K562 (cell line): Measurements from ENCODE around the gene TOM1. TPM values are rescaled to one million over a fixed set of nuclear protein-coding genes. Genes with fewer than 3 reads are reported as not detected.

ENCODE experiments used
- ATAC-seq: fragments of 200-7000 bp; cut with Tn5 transposase; 3 replicates; pipeline ENCODE4 v1.9.1; 2020; ENCODE audit warnings: moderate library complexity
- BruUV-seq: library from RNA; stranded (reverse); fragments of 400-500 nt; replicated peaks from 2 replicates; lab custom pipeline; 2021; lab: Mats Ljungman, UMichigan
- CTCF ChIA-PET: fragments of 300-600 bp; formaldehyde crosslinking; extraction: SDS; loops from one replicate; lab custom pipeline; 2021; ENCODE audit warnings: low intra/inter-chr PET ratio; lab: Yijun Ruan, JAX
- POLR2A ChIA-PET: fragments of 300-600, 350-650 bp; sonication (Branson Sonifier 250); formaldehyde crosslinking; extraction: SDS; loops from one replicate; lab custom pipeline; 2021; ENCODE audit warnings: antibody characterized with exemption, inconsistent platforms; lab: Yijun Ruan, JAX
- DNase-seq, 4 experiments: peaks; one replicate each; pipeline versions ENCODE4 v3.0.0 to v3.0.0-alpha.2; 2011 to 2018; ENCODE audit warnings: low spot score in 3 of 4, mixed read lengths in 3 of 4; ENCODE audit errors: extremely low read depth in 1 of 4
- FAIRE-seq: peaks from 2 replicates; lab custom pipeline; 2011; peaks lifted over from hg19 to GRCh38; lab: Jason Lieb, UNC
- H2AFZ ChIP-seq: 2 replicates; pipeline ENCODE4 v1.6.0; 2011; ENCODE audit warnings: low read depth, low read length, control low read depth, inconsistent platforms
- H3K27ac ChIP-seq: fragments of 200-600 bp; 3 replicates; pipeline ENCODE4 v1.8.0; 2011; ENCODE audit warnings: low read depth, mild to moderate bottlenecking, control low read depth, inconsistent platforms, low read length, moderate library complexity, mixed read lengths; ENCODE audit errors: extremely low read depth
- H3K27me3 ChIP-seq, 2 experiments: fragments of 300-600 bp in 1 of 2; 2 replicates in 1 of 2; 3 replicates in 1 of 2; pipeline versions ENCODE4 v1.6.0 to v1.8.0; 2011; ENCODE audit warnings: inconsistent platforms in 2 of 2, low read length in 2 of 2, mild to moderate bottlenecking in 1 of 2, mixed read lengths in 1 of 2, moderate library complexity in 1 of 2; ENCODE audit not compliant: control insufficient read depth in 2 of 2, insufficient read depth in 2 of 2
- H3K36me3 ChIP-seq: fragments of 300-600 bp; 3 replicates; pipeline ENCODE4 v1.8.0; 2011; ENCODE audit warnings: mild to moderate bottlenecking, low read length, inconsistent platforms; ENCODE audit not compliant: control insufficient read depth, insufficient read depth
- H3K4me1 ChIP-seq, 2 experiments: fragments of 200-600 bp in 1 of 2; replicated peaks in 1 of 2; 2 replicates in 1 of 2; 3 replicates in 1 of 2; pipeline versions ENCODE4 v1.5.1 to v1.8.0; 2011; ENCODE audit warnings: inconsistent platforms in 2 of 2, low read length in 2 of 2, mild to moderate bottlenecking in 1 of 2, mixed read lengths in 1 of 2, moderate library complexity in 1 of 2; ENCODE audit not compliant: control insufficient read depth in 2 of 2, insufficient read depth in 2 of 2
- H3K4me2 ChIP-seq: 2 replicates; pipeline ENCODE4 v1.6.1; 2011; ENCODE audit warnings: low read length, control low read depth, inconsistent platforms, mixed read lengths; ENCODE audit not compliant: insufficient read depth
- H3K4me3 ChIP-seq: fragments of 200-600 bp; sonication (generic), shearing (Covaris generic); 2 replicates; pipeline ENCODE4 v1.5.1; 2016; ENCODE audit warnings: control low read depth, inconsistent platforms
- H3K79me2 ChIP-seq: fragments of 200-600 bp; 3 replicates; pipeline ENCODE4 v1.8.0; 2011; ENCODE audit warnings: low read length, inconsistent platforms; ENCODE audit not compliant: control insufficient read depth, insufficient read depth
- H3K9ac ChIP-seq, 2 experiments: 2 replicates each; pipeline versions ENCODE4 v1.6.0 to v1.6.1; 2011; ENCODE audit warnings: low read depth in 2 of 2, low read length in 2 of 2, control low read depth in 1 of 2, inconsistent platforms in 1 of 2, mild to moderate bottlenecking in 1 of 2, mixed read lengths in 1 of 2; ENCODE audit not compliant: insufficient read depth in 1 of 2
- H3K9me1 ChIP-seq: one replicate; pipeline ENCODE4 v1.6.0; 2011; ENCODE audit warnings: inconsistent platforms, mild to moderate bottlenecking, low read length, moderate library complexity; ENCODE audit not compliant: control insufficient read depth, insufficient read depth
- H3K9me3 ChIP-seq: replicated peaks from 2 replicates; pipeline ENCODE4 v1.5.1; 2011; ENCODE audit warnings: low read depth, low read length, inconsistent platforms; ENCODE audit not compliant: control insufficient read depth, insufficient read depth
- H4K20me1 ChIP-seq: replicated peaks from 2 replicates; pipeline ENCODE4 v1.6.1; 2011; ENCODE audit warnings: low read length, inconsistent platforms, mixed read lengths; ENCODE audit not compliant: control insufficient read depth, insufficient read depth
- ARID2 ChIP-seq: fragments of 450-650 bp; IDR thresholded peaks from 2 replicates; pipeline ENCODE4 v1.6.1; 2017; ENCODE audit warnings: antibody characterized with exemption, mild to moderate bottlenecking
- BRCA1 ChIP-seq, 2 experiments: fragments of 450-650 bp in 1 of 2; sonication (generic) in 1 of 2; formaldehyde crosslinking in 1 of 2; IDR thresholded peaks; 2 replicates each; pipeline versions ENCODE4 v1.5.0 to v1.6.1; 2017 to 2020; ENCODE audit warnings: mild to moderate bottlenecking in 1 of 2, missing genetic modification reagents in 1 of 2
- BRD9 ChIP-seq: fragments of 450-650 bp; IDR thresholded peaks from 2 replicates; pipeline ENCODE4 v1.6.1; 2018; ENCODE audit warnings: low read depth; ENCODE audit not compliant: partially characterized antibody
- HDAC3 ChIP-seq: fragments of 450-650 bp; IDR thresholded peaks from 2 replicates; pipeline ENCODE4 v1.6.1; 2018; ENCODE audit warnings: borderline replicate concordance, mild to moderate bottlenecking, moderate library complexity; ENCODE audit not compliant: partially characterized antibody
- HMG20A ChIP-seq: fragments of 450-650 bp; formaldehyde crosslinking; conservative IDR thresholded peaks from 2 replicates; pipeline ENCODE4 v1.4.0; 2020; ENCODE audit warnings: mild to moderate bottlenecking, mixed read lengths
- KDM5B ChIP-seq: fragments of 200-600 bp; sonication (generic); IDR thresholded peaks from 2 replicates; pipeline ENCODE4 v1.6.1; 2012; ENCODE audit warnings: low read depth, mild to moderate bottlenecking, moderate library complexity, low read length, control low read depth, inconsistent platforms; ENCODE audit not compliant: insufficient replicate concordance
- PHF8 ChIP-seq: fragments of 200-600 bp; sonication (generic); IDR thresholded peaks from 2 replicates; pipeline ENCODE4 v1.6.1; 2012; ENCODE audit warnings: mixed run types, mild to moderate bottlenecking, inconsistent platforms, low read length, moderate library complexity, borderline replicate concordance
- RBBP5 ChIP-seq: fragments of 200-600 bp; sonication (generic); IDR thresholded peaks from 2 replicates; pipeline ENCODE4 v1.6.1; 2012; ENCODE audit warnings: borderline replicate concordance, mild to moderate bottlenecking, low read length, control low read depth, inconsistent platforms; ENCODE audit not compliant: insufficient read depth, poor library complexity, severe bottlenecking
- ZNF23 ChIP-seq: fragments of 250-450 bp; sonication (Bioruptor Pico); IDR thresholded peaks from 2 replicates; pipeline ENCODE4 v1.4.0; 2020; ENCODE audit warnings: mild to moderate bottlenecking
- ZNF57 ChIP-seq: fragments of 450-650 bp; formaldehyde crosslinking; IDR thresholded peaks from 2 replicates; pipeline ENCODE4 v1.4.0; 2020; ENCODE audit warnings: mild to moderate bottlenecking, moderate library complexity
- ZNF766 ChIP-seq: fragments of 200-800 bp; sonication (Bioruptor generic); conservative IDR thresholded peaks from 2 replicates; pipeline ENCODE4 v1.6.1; 2016; ENCODE audit warnings: missing genetic modification characterization, missing compliant biosample characterization
- whole genome bisulfite sequencing: fragments of 100-300 bp; shearing (Covaris generic); methylation state at CpG from one replicate; pipeline ENCODE4 v1.1.6; 2016; ENCODE audit warnings: low coverage, mixed read lengths; ENCODE audit not compliant: insufficient coverage; ENCODE audit errors: missing lambda C conversion rate; 5-methylcytosine and 5-hydroxymethylcytosine counted together
- in situ Hi-C: fragments of 300-500 bp; cut with MboI; formaldehyde crosslinking; loops from 4 replicates; pipeline ENCODE4 v1.15.0; 2018; ENCODE audit warnings: inconsistent platforms, mixed read lengths
- intact Hi-C: fragments of 100-400 bp; cut with micrococcal nuclease; formaldehyde crosslinking; loops from 2 replicates; pipeline ENCODE4 v1.14.2; 2022
- polyA plus RNA-seq, 8 experiments: library from polyadenylated mRNA; depleted of rRNA in 4 of 8; stranded (reverse) in 5 of 8; unstranded in 3 of 8; fragments of >200 nt; fragmentation: Nextera tagmentation in 2 of 8; fragmentation: Illumina TruSeq in 1 of 8; extraction: Ambion mirVana in 2 of 8; extraction: Trizol in 1 of 8; gene quantifications; 2 replicates each; pipeline versions ENCODE4 v1.2.1 to v1.2.3, GENCODE V29; 2011 to 2014; ENCODE audit warnings: inconsistent platforms in 1 of 8, missing spikeins in 1 of 8
- total RNA-seq, 7 experiments: library from RNA; depleted of rRNA in 6 of 7; stranded (reverse); fragments of >200 nt in 6 of 7; fragmentation: Illumina TruSeq in 2 of 7; extraction: Trizol in 2 of 7; gene quantifications; 2 replicates each; pipeline versions ENCODE4 v1.2.1 to v1.2.3, GENCODE V29; 2011 to 2021; ENCODE audit warnings: low replicate concordance in 1 of 7
- TF ChIP-seq, protein P1 (sequence below): sonication (generic); formaldehyde crosslinking; IDR thresholded peaks from 2 replicates; pipeline ENCODE4 v1.8.0; 2022; ENCODE audit warnings: mild to moderate bottlenecking, missing genetic modification reagents, borderline replicate concordance
- TF ChIP-seq, protein P2 (sequence below): fragments of 450-650 bp; IDR thresholded peaks from 2 replicates; pipeline ENCODE4 v1.6.1; 2016; ENCODE audit warnings: low read depth, mild to moderate bottlenecking, moderate library complexity

TOM1 gene
- total and polyA plus RNA-seq, 9 of the 15 experiments (the other 6 are each of a cell fraction or from before 2014, with no cell fraction given): 0.64 to 20.6 (median 12.0) TPM

DNA sequence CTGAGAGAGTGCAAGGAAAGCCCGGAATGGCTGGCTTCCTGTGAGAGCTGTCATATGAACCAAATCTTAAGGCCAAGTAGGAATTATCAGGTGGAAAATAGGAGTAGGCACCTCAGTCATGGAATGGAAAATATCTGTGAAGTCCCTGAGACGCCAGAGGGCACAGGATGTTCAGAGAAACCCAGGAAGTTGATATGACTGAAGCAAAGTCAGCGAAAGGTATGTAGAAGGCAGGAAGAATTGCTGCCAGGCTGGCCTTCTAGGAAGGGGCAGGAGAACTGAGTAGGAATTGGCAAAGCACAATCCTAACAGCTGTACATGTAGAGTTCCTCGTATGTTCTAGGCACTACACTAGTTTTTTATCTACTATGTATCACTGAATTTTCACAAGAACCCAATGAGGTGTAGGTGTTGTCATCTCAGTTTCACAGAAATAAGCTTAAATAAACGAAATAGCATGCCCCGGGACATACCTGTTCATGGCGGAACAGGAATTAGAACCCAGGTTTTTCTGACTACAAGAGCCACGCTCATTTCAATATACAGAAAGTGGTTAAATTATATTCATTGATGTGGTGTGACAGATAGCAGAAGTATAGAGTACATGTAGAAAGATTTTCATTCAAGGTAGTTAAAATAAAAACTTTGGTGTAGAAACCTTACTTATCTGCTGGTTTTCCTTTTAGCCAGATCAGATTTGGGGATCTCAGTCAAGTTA, 25.4 kb upstream of the TOM1 start (continued):
- TF ChIP-seq RBBP5: no peak
- TF ChIP-seq HMG20A (CRISPR knock-in tag): no peak
- TF ChIP-seq, protein P1, sequence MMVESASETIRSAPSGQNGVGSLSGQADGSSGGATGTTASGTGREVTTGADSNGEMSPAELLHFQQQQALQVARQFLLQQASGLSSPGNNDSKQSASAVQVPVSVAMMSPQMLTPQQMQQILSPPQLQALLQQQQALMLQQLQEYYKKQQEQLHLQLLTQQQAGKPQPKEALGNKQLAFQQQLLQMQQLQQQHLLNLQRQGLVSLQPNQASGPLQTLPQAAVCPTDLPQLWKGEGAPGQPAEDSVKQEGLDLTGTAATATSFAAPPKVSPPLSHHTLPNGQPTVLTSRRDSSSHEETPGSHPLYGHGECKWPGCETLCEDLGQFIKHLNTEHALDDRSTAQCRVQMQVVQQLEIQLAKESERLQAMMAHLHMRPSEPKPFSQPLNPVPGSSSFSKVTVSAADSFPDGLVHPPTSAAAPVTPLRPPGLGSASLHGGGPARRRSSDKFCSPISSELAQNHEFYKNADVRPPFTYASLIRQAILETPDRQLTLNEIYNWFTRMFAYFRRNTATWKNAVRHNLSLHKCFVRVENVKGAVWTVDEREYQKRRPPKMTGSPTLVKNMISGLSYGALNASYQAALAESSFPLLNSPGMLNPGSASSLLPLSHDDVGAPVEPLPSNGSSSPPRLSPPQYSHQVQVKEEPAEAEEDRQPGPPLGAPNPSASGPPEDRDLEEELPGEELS (CRISPR knock-in tag): no peak
- no peak for TF ChIP-seq ZNF57 (CRISPR knock-in tag)
- TF ChIP-seq ZNF766 (CRISPR knock-in tag): no peak
- TF ChIP-seq ZNF23 (CRISPR knock-in tag): no peak
- TF ChIP-seq, protein P2, sequence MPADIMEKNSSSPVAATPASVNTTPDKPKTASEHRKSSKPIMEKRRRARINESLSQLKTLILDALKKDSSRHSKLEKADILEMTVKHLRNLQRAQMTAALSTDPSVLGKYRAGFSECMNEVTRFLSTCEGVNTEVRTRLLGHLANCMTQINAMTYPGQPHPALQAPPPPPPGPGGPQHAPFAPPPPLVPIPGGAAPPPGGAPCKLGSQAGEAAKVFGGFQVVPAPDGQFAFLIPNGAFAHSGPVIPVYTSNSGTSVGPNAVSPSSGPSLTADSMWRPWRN: no peak

DNA sequence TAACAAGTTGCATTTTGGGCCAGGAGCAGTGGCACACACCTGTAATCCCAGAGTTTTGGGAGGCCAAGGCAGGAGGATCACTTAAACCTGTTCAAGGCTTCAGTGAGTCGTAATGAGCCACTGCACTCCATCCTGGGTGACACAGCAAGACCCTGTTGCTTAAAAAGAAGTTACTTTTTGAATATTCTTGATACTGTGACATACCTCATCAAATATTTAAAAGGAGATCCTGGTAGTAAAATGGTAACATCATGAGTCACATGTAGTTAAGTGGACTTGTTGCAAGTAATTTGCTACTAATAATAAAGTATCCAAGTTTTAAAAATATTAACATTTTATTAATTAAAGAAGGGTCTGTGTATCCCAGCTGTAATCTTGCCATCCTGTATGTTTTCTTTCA, 24.1 kb upstream of the TOM1 start:
- Histone ChIP-seq H3K9ac (no peak overlapping the region), H3K9me1 (no peaks in the 10 kb centered on the region), H3K36me3 (peaks cover 71% of the 10 kb centered on the region; the same call in 2 of the 3 replicates), H4K20me1 (no peaks in the 10 kb centered on the region), H3K27ac (no peak overlapping the region), H3K79me2 (peaks cover 6% of the 10 kb centered on the region; the same call in 2 of the 3 replicates), H2AFZ (no peak overlapping the region), H3K4me2 (no peak overlapping the region), H3K4me1 (no peaks in the 10 kb centered on the region), H3K27me3 (no peaks in the 10 kb centered on the region), H3K9me3 (no peaks in the 10 kb centered on the region), H3K4me3 (no peak overlapping the region)
- no TSS peak for BruUV-seq
- DNase-seq (no peak), FAIRE-seq (no peak), ATAC-seq (no peak)
- POLR2A ChIA-PET: no interaction called here
- intact Hi-C loops (no loop called here), in situ Hi-C loops (no loop called here)
- no peak for TF ChIP-seq BRD9
- TF ChIP-seq PHF8: no peak
- no peak for TF ChIP-seq ARID2
- no peak for TF ChIP-seq KDM5B
- TF ChIP-seq BRCA1 (IDR thresholded peaks at IDR 0.05): no peak
- no peak for TF ChIP-seq BRCA1 (CRISPR knock-in tag; IDR thresholded peaks at IDR 0.05)
- no peak for TF ChIP-seq HDAC3
- WGBS: 77% methylated on average over 1 of the region's 1 CpG
- CTCF ChIA-PET: no interaction called here
